Muscle layer of colon (tissue), 2 donors: ENCODE measurements around the gene CCDC178.
"Not testable (repeated sequence)": the region's sequence is repeated elsewhere in the genome, so short reads cannot be mapped to it uniquely, and the experiment has no call there.

ENCODE experiments used
- H3K27ac ChIP-seq: one replicate; pipeline ENCODE4 v1.7.0; 2013; ENCODE audit warnings: low read depth, mild to moderate bottlenecking, low read length, moderate library complexity
- H3K27me3 ChIP-seq, 2 donors: one replicate each; pipeline ENCODE4 v1.7.0; 2013; ENCODE audit warnings: low read length in 2 of 2, mild to moderate bottlenecking in 2 of 2; ENCODE audit not compliant: insufficient read depth in 2 of 2, control insufficient read depth in 1 of 2
- H3K36me3 ChIP-seq: one replicate; pipeline ENCODE4 v1.7.0; 2013; ENCODE audit warnings: mild to moderate bottlenecking, low read length; ENCODE audit not compliant: insufficient read depth
- H3K4me1 ChIP-seq: one replicate; pipeline ENCODE4 v1.7.0; 2013; ENCODE audit warnings: mild to moderate bottlenecking, low read length; ENCODE audit not compliant: insufficient read depth
- H3K4me3 ChIP-seq, 2 donors: one replicate each; pipeline ENCODE4 v1.7.0; 2013; ENCODE audit warnings: low read length in 2 of 2, low read depth in 1 of 2, mild to moderate bottlenecking in 1 of 2, moderate library complexity in 1 of 2
- H3K9ac ChIP-seq: one replicate; pipeline ENCODE4 v1.7.0; 2013; ENCODE audit warnings: low read length
- H3K9me3 ChIP-seq: one replicate; pipeline ENCODE4 v1.7.0; 2013; ENCODE audit warnings: mild to moderate bottlenecking, low read length
- donor health status: abdominal sarcoma.
- donor health status: Adenocarcinoma of cecum.

CCDC178 gene

GRCh38 chr18:32975163-32975436, 465.4 kb downstream of the CCDC178 start:
- Histone ChIP-seq H3K4me1 (no peaks in the 10 kb centered on the region), H3K27ac (no peak overlapping the region), H3K9ac (no peak overlapping the region), H3K4me3 (no peak overlapping the region), H3K27me3 (no peaks in the 10 kb centered on the region), H3K36me3 (no peaks in the 10 kb centered on the region), H3K9me3 (no peaks in the 10 kb centered on the region)

DNA sequence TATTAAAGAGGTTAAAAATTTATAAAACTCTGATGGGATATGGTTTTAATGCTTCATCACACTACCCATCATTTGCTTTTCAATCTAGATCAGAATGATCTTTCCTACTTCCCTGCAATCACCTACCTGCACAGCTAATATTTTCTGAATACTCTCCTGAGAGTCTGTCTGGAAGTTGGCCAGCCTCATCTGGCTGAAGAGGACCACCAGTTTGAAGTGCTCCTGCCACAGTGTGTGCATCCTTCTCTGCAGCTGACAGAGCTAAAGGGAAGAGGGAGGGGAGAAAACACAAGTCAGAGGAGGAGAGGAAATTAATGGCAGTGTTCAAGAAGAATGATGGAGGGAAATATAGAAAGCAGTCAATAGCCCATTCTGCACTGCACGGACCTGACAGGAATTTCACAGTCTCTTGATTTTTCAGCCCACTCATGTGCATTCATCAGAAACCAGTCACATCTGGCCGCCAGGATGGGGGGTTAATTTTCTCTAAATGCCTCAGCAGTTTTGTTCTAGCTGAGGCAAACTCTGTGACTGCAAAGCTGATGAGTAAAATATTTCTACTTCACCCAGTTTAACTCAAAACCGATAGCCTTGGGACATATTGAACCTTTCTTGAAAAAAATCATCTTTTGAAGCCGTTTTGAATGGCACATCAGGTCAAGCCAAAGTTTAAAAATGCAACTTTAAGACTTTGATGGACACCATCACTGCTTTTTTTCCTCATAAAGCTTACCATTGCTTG, 465.9 kb downstream of the CCDC178 start:
- Histone ChIP-seq H3K27me3 (no peaks in the 10 kb centered on the region), H3K36me3 (no peaks in the 10 kb centered on the region), H3K4me1 (no peaks in the 10 kb centered on the region), H3K9me3 (no peaks in the 10 kb centered on the region), H3K27ac (no peak overlapping the region), H3K4me3 (no peak overlapping the region), H3K9ac (no peak overlapping the region)

GRCh38 chr18:32968248-32968647, 472.3 kb downstream of the CCDC178 start:
- no peaks in the 10 kb centered on the region for H3K36me3 ChIP-seq
- H3K9me3 ChIP-seq = no peaks in the 10 kb centered on the region
- H3K4me3 ChIP-seq = no peak overlapping the region
- no peak overlapping the region for H3K9ac ChIP-seq
- H3K27ac ChIP-seq = no peak overlapping the region
- H3K4me1 ChIP-seq = no peaks in the 10 kb centered on the region
- no peaks in the 10 kb centered on the region for H3K27me3 ChIP-seq

GRCh38 chr18:32966141-32966540, 474.4 kb downstream of the CCDC178 start:
- Histone ChIP-seq H3K27me3 (no peaks in the 10 kb centered on the region), H3K27ac (no peak overlapping the region), H3K36me3 (no peaks in the 10 kb centered on the region), H3K9ac (no peak overlapping the region), H3K9me3 (no peaks in the 10 kb centered on the region), H3K4me1 (no peaks in the 10 kb centered on the region), H3K4me3 (no peak overlapping the region)

DNA sequence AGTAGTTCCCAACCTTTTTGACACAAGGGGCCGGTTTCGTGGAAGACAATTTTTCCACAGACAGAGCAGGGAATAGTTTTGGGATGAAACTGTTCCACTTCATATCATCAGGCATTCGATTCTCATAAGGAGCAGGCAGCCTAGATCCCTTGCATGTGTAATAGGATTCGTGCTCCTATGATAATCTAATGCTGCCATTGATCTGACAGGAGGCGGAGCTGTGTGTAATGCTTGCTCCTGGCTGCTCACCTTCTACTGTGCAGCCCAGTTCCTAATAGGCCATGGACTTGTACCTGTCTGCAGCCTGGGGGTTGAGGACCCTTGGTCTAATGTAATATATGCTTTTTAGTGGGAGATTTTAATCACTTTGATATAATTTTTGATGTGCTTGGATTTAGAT, 479.0 kb downstream of the CCDC178 start:
- Histone ChIP-seq H3K4me3 (no peak overlapping the region), H3K36me3 (no peaks in the 10 kb centered on the region), H3K9me3 (no peaks in the 10 kb centered on the region), H3K4me1 (no peaks in the 10 kb centered on the region), H3K27me3 (no peaks in the 10 kb centered on the region), H3K9ac (no peak overlapping the region), H3K27ac (no peak overlapping the region)

DNA sequence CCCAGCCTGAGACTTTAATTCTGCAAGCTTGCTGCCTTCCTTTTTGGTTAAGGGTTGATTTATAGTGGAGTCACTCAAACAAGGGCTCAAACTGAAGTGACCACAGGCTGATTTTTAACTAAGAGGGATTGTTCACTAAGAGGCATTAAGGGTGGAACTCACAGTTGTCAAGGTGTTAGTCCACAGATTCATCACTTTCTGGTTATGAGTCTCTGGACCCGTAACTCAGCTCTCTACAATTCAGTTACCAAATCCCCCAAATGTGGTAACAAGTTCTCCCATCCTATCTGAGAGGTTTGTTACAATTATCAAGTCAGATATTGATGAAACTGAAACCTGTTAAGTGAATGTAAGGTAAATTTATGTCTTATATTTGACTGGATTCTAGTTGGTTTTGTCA, 481.8 kb downstream of the CCDC178 start:
- H3K4me3 ChIP-seq = no peak overlapping the region
- H3K4me1 ChIP-seq = no peaks in the 10 kb centered on the region
- no peaks in the 10 kb centered on the region for H3K27me3 ChIP-seq

DNA sequence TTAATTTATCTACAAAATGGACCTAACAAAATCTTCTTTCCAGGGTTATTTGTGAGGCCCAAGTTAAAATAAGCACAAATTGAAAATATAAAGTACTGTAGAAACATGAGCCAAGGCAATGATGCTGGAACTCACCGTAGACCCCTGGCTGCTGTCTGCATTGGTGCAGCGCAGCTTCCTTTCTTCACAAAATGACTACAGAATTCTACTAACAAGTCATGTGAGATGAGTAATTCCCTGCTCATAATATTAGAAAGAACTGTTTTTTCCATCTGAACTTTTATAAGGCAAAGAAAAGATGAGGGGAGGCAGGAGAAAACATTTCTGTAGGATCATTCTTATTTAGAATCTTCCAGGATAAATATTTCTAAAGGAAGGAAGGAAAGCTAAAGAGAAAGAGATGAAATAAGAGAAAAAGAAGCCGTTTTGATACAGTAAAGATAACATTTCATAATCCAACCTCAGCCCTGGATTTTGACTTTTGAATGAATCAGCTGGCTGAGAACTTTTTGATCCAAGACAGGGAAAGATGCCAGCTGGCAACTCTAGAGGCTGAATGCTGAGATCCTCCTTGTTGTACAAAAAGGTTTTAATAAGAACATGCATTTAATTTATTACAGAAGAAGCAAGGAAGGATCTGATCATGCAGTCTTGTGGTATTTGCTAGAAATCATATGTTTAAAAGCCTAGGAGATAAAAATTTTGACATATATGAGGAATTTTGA, 483.8 kb downstream of the CCDC178 start:
- Histone ChIP-seq H3K27ac (no peak overlapping the region), H3K9ac (no peak overlapping the region), H3K9me3 (no peaks in the 10 kb centered on the region), H3K4me1 (no peaks in the 10 kb centered on the region), H3K36me3 (no peaks in the 10 kb centered on the region), H3K4me3 (no peak overlapping the region), H3K27me3 (no peaks in the 10 kb centered on the region)

More for the DNA sequence above, 481.8 kb downstream of the CCDC178 start:
- Histone ChIP-seq H3K36me3 (no peaks in the 10 kb centered on the region), H3K9me3 (no peaks in the 10 kb centered on the region), H3K27ac (no peak overlapping the region), H3K9ac (no peak overlapping the region)

GRCh38 chr18:32952318-32952717, 488.2 kb downstream of the CCDC178 start:
- H3K9me3 ChIP-seq, H3K9ac ChIP-seq, H3K36me3 ChIP-seq: not testable (repeated sequence)

DNA sequence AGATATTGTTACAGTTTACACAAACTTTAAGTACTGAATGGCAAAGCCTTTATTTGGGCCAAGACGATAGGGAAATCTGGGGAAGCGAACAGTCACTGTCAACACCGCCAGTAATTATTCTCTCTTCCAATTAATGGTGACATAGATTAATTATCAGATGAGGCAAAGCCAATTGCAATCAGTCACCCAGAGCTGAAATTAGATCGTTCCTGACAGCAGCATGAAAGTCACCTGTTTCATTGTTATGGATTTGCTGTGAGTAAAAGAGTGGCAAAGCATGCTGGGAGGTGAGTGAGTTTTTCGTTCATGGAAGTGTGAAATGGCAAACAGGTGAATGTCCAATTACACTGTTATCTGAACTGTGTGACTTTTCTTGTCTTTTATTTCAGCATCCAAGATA, 502.9 kb downstream of the CCDC178 start:
- no peak overlapping the region for H3K27ac ChIP-seq
- H3K4me3 ChIP-seq = no peak overlapping the region
- H3K9ac ChIP-seq = no peak overlapping the region
- H3K9me3 ChIP-seq = no peaks in the 10 kb centered on the region
- no peaks in the 10 kb centered on the region for H3K27me3 ChIP-seq
- H3K36me3 ChIP-seq = no peaks in the 10 kb centered on the region
- H3K4me1 ChIP-seq = no peaks in the 10 kb centered on the region

More at GRCh38 chr18:32952318-32952717, 488.2 kb downstream of the CCDC178 start:
- not testable (repeated sequence) for H3K27me3 ChIP-seq, H3K4me1 ChIP-seq, H3K27ac ChIP-seq, H3K4me3 ChIP-seq

DNA sequence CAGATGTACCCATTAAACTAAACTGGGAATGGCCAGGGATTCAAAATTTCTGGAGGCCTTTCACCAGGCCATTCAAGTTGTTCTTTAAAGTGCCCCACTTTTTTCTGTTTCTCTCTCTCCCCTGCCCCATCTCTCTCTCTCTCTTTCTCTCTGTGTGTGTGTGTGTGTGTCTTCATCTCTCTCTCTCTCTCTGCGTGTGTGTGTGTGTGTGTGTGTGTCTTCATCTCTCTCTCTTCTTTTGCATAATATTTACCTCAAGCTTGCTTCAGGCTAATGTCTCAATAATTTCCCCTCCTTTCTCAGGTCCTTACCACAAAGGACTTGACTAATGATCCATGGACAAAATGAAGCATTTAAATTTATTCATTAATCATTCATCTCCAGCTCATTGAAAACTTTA, 503.5 kb downstream of the CCDC178 start:
- H3K27me3 ChIP-seq = no peaks in the 10 kb centered on the region
- no peaks in the 10 kb centered on the region for H3K9me3 ChIP-seq
- no peak overlapping the region for H3K27ac ChIP-seq
- no peak overlapping the region for H3K4me3 ChIP-seq
- H3K4me1 ChIP-seq = no peaks in the 10 kb centered on the region
- no peaks in the 10 kb centered on the region for H3K36me3 ChIP-seq
- no peak overlapping the region for H3K9ac ChIP-seq

DNA sequence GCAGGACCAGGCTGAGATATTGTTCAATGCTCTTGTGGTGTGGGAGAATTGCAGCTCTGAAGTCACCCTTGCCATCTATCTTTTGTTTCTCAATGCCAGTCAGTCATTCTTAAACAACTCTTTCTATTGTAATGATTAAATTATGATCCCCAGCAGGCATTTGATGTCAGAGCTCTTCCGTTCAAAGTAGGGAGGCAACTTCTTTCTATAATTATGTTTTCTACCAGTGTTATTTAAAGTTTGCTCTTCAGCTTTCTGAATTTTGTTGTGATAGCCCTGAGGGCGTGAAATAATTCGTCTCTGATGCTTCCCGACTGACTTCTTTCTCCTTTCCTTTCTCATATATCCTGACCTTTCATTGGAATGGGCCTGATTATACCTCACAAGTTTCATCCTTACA, 506.3 kb downstream of the CCDC178 start:
- Histone ChIP-seq H3K27ac (no peak overlapping the region), H3K9ac (no peak overlapping the region), H3K4me3 (no peak overlapping the region), H3K4me1 (no peaks in the 10 kb centered on the region), H3K27me3 (no peaks in the 10 kb centered on the region), H3K36me3 (no peaks in the 10 kb centered on the region), H3K9me3 (no peaks in the 10 kb centered on the region)
